Measurements from ENCODE around the gene MROH7.
A peak's percentile ranks its signal among the peaks of the same experiment; 100 is the strongest.
"Not testable (repeated sequence)": the region's sequence is repeated elsewhere in the genome, so short reads cannot be mapped to it uniquely, and the experiment has no call there.

Gene MROH7

DNA sequence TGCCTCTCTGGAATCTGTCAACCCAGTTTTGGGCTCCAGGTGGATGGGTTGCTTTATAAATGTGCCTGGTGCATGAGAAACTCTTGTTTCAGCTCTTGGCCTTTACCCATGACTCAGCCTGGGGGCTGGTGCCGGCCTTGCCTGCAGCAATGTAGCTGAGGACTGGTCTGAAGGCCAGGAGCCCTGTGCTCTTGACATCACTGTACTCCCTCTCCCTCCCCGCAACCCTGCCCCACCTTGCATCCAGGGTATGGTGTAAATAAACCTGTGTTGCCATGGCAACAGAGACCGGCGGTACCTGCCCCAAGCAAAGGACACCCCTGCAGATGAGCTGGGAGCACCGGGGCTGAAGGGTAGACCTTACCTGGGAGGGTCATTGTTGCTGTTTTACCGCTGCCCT, 31.5 kb upstream of the MROH7 start:
- no peak for DNase-seq (ENCODE audit: low spot score)

DNA sequence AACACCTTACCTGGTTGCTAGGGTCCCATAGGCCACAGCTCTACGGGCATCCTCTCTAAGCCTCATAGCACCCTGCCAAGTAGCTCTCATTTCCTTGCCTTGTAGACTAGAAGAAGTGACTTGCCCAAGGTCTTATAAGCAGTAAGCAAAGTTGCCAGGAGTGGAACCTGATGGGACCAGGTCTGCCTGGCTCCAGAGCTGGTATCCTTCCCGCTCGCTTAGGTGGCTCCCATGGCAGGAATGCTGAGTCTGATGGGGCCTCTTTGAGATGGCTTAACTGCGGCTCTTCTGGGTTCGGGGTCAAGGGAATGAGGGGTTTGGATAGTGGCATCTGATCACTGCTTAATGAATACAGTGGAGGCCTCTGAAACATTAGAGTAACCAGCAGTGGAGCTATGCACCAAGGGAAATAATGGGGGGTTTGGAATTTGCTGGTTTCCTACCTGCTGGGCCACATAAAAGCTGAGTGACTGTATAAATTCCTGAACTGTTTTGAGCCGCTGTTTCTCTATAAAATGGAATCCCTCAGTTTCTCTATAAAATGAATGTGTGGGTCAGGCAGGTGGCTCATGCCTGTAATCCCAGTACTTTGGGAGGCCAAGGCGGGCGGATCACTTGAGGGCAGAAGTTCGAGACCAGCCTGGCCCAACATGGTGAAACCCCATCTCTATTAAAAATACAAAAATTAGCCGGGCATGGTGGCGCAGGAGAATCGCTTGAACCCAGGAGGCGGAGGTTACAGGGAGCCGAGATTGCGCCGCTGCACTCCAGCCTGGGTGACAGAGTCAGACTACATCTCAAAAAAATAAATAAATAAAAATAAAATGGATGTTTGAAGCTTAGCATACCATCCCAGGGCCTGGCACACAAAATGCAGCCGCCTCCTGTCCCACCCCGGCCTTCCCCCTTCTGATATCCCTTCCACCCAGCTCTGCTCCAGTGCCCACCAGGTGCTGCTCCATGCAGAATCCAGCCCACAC, 30.7 kb upstream of the MROH7 start:
- DNase-seq (ENCODE audit: low spot score), result no peak

DNA sequence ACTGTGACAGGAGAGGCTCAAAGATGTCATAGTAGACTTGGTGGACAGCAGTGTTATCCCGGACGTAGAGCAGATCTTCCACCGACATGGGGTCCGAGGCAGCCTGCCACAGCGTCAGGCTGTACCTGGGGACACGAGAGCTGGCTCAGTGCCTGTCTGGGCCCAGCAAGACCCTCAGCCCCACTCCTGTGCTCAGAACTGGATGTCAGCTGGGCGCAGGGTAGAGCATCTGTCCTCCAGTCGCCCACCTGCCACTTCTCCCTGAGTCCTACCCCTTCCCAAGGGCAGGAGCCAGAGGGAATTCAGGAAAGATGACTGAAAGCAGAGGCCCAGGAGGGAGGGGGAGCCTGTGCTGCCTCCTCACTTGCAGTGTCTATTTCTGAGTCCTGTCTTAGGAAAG, 30.0 kb upstream of the MROH7 start:
- DNase-seq (ENCODE audit: low spot score), result no peak

DNA sequence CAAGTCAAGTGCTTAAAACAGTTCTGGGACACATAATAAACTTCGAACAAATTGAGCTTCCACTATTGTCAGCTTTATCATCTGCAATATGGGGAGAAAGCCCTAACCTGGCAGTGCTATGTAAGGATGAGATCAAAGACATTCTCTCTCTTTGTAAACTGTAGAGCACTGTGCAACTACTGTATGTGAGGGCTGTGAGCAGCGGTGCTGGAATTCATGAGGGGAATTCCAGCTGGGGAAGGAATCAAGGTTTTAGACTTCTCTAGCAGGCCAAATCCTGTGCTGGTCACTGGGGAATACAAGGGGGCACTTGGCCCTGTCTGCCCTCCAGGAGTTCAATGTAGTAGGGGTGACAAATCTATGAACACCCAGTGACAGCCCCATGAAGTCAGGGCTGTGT, 27.6 kb upstream of the MROH7 start:
- DNase-seq (ENCODE audit: low spot score), result peak; percentile 28

DNA sequence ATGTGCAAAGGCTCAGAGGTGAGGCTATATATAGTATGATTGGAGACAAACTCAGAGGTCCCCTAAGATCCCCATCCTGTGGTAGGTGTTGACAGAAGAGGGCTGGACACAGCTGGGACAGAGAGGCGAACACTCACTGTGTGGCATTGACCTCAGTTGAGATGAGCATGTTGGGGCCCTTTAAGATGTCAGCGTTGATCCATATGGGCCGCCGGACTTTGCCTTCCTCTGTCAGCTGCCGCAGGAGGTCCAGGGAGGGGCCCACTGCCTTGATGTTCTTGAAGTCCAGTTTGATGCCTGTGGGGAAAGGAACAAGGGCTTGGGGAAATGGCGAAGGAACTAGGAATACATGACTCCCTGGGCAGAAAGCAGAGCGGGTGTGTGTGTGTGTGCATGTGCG, 27.0 kb upstream of the MROH7 start:
- DNase-seq (ENCODE audit: low spot score), result no peak

DNA sequence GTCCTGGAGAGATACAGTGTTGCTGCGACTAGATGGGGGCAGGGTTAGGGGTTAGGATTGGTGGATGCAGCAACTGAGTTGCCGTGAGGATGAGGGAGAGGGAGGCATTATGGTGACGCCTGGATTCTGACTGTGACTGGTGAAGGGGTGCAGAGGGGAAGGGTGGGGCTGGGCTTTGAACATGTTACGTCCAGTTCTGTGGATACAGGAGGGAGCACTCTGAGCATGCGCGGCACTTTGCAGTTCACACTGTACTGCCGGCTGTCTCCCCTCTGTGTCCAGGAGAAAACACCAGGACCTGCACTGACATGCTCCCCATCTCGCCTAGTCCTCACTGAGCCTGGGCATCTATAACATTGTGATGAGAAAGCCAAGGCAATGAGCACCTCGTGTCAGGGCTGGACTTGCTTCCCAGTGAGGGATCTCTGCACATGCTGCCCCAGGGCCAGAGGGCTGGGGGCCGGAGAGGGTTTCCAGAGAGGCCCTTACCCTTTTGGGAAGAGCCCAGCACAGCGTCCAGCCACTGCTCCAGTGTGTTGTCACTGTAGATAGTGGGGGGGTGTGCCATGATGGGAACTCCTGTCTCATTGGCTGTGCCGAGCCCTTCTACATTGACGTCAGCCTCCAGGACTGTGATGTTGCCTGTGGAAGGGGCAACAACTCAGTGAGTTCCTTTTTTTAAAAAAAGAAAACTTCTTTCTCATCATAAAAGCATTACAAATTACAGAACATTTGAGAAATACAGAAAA, 25.9 kb upstream of the MROH7 start:
- no peak for DNase-seq (ENCODE audit: low spot score)

DNA sequence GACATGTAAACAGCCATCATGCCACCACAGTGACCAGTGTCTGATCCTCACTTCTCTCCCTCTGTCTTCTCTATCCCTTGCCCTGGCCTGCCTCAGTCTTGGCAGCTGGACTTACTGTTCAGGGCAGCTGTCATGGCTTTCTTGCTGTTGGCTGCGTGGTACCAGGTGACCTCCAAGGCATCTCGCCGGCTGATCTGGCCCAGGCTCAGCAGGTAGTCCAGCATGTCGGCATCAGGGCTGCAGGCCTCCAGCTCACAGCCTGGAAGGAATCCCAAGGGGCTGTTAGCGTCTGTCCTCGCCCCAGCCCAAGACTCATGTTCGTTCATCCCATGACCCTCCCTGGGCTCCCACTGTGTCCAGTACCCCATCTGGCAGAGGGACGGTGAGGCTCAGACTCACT, 21.8 kb upstream of the MROH7 start:
- no peak for DNase-seq (ENCODE audit: low spot score)

DNA sequence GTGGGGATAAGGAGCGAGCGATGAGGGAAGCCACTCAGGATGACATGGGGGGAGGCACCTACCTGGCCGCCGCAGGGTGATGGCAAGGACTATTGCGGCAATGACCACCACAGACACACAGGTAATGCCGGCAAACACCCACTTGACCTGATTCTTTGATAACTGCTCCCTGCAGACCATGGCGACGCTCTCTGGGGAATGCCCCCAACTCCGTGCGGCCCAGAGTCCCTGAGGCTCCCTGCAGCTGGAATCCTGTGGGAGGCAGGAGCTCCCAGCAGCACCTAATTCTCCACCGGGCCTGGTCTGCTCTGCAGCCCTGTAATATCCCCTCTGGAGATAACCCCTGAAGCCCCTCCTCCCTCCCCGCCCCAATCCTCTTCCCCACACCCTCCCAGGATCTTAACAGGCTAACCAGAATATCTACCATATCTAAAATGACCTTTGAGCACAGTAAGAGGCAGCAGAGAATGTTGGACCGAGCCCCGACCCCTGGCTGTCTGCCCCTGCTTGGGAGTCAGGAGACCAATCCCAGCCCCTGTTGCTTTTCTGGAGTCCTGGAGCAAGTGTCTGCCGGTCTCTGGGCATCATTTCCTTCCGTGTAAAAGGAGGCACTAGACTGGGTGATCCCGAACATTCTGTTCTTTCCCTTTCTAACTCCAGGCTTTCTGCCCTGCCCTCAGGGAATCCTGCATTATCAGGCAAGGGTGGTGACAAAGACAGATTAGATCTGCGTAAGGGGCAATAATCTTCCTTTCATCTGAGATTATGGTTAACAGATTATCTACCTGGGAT, 18.2 kb upstream of the MROH7 start, which contains the start of gene FAM151A:
Gene FAM151A (minus strand): TSS at position 310 of the 792 bp plus-strand sequence. CDS start 130 bp downstream, at position 180.
- DNase-seq (ENCODE audit: low spot score), result no peak

DNA sequence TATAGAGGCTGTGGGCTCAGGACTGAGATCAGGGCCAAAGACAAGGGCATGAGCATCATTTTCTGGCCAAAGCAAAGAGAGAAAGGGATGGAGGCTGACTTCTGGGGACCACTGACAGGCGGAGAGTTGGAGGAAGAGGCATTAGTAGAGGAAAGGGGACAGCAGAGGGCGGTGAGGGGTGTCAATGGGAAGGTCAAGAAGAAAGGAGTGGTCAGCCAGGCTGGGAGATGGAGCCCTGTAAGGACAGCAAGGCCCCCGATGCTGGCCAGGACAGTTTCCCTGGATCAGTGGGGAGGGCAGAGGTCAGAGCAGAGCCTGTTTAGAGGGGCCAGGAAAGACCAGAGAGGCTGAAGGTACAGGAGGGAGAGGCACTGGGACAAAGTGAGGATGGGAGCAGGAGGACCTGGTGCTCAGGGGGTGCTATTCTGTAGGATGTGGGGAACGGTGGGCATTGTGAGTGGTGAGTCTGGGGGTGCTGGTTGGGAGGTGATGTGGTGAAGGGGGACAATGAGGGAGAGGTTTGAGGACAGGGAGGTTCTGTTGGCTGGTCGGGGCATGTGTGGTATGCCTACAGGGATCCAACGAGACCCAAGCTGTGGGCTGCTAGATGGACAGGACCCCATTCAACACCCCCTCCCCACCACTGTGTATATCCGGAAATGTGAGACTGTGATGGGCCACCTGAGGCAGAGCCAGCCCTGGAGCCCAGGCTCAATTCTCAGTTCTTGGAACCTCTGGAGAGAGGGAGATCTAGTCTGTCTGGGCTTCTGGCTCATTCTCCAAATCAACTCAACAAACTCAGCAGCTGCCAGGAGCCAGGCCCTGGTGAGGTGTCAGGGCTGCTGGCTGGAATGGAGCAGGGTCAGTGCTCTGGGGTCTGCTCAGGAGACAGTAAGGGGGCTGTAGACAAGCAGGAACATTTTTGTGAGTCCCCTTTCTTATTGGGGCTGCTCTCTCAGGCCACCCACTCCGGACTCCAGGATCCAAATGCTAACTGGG, 16.8 kb upstream of the MROH7 start:
- no peak for DNase-seq (ENCODE audit: low spot score)

DNA sequence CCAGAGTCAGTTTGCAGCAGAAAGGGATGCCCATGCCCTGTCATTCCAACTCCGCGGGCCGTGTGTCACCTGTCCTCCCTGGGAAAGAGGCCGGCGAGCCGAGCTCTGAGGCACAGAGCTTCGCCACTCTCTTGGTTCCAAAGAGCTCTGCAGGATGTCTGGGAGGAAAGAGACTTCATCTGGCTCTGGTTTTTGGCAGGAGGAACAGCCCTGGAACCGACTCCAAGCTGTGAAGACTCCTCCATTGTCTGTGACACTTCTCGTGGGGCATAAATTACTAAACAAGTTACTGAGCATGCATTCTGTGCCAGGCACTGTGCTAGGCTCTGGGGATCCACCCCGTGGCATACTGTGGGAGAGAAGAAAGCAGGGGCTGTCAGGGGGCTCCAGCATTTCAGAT, 14.4 kb upstream of the MROH7 start:
- no peak for DNase-seq (ENCODE audit: low spot score)

DNA sequence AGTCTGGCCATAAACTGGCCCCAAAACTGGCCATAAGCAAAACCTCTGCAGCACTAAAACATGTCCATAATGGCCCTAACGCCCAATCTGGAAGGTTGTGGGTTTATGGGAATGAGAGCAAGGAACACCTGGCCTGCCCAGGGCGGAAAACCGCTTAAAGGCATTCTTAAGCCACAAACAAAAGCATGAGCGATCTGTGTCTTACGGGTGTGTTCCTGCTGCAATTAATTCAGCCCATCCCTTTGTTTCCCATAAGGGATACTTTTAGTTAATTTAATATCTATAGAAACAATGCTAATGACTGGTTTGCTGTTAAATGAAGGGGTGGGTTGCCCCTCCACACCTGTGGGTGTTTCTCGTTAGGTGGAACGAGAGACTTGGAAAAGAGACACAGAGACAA, 5.8 kb upstream of the MROH7 start:
- DNase-seq (ENCODE audit: low spot score), result not testable (repeated sequence)

DNA sequence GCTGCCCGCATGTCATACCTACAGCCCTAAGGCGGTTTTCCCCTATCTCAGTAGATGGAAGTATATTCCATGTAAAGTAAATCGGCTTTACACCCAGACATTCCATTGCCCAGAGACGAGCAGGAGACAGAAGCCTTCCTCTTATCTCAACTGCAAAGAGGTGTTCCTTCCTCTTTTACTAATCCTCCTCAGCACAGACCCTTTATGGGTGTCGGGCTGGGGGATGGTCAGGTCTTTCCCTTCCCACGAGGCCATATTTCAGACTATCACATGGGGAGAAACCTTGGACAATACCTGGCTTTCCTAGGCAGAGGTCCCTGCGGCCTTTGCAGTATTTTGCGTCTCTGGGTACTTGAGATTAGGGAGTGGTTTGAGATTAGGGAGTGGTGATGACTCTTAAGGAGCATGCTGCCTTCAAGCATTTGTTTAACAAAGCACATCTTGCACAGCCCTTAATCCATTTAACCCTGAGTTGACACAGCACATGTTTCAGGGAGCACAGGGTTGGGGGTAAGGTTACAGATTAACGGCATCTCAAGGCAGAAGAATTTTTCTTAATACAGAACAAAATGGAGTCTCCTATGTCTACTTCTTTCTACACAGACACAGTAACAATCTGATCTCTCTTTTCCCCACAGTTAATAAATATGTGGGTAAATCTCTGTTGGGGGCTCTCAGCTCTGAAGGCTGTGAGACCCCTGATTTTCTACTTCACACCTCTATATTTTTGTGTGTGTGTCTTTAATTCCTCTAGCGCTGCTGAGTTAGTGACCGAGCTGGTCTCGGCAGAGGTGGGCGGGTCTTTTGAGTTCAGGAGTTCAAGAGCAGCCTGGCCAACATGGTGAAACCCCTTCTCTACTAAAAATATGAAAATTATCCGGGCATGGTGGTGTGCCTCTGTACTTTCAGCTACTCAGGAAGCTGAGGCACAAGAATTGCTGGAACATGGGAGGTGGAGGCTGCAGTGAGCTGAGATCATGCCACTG, 4.8 kb upstream of the MROH7 start:
- DNase-seq (ENCODE audit: low spot score), result not testable (repeated sequence)

DNA sequence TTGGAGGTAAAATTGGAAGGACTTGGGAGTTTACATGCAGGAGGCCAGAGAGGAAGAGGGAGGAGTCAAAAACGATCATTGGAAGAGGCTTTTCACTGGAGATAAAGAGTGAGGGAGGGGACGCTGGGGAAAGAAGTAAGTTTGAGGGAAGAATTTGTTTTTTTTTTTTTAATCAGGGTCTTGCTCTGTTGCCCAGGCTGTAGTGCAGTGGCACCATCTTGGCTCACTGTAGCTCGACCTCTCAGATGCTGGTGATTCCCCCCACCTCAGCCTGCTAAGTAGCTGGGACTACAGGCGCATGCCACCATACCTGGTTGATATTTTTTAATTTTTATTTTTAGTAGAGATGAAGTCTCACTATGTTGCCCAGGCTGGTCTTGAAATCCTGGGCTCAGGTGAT, 1.2 kb upstream of the MROH7 start:
- DNase-seq (ENCODE audit: low spot score), result no peak

DNA sequence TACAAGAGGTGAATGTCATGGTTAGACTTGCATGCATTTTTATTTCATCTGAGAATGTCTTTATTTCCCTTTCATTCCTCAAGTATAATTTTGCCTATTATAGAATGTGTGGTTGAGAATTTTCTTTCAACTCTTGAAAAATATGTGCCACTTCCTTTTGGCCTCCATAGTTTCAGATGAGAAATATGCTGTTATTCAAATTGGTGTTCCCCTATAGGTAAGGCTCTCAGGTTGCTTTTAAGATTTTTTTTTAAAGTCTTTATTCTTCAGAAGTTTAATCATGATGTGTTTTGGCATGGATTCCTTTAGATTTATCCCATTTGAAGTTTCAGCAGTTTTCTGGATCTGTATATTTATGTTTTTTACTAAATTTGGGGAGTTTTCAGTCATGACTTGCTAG, 2.1 kb downstream of the MROH7 start:
- DNase-seq (ENCODE audit: low spot score), result peak; percentile 32

DNA sequence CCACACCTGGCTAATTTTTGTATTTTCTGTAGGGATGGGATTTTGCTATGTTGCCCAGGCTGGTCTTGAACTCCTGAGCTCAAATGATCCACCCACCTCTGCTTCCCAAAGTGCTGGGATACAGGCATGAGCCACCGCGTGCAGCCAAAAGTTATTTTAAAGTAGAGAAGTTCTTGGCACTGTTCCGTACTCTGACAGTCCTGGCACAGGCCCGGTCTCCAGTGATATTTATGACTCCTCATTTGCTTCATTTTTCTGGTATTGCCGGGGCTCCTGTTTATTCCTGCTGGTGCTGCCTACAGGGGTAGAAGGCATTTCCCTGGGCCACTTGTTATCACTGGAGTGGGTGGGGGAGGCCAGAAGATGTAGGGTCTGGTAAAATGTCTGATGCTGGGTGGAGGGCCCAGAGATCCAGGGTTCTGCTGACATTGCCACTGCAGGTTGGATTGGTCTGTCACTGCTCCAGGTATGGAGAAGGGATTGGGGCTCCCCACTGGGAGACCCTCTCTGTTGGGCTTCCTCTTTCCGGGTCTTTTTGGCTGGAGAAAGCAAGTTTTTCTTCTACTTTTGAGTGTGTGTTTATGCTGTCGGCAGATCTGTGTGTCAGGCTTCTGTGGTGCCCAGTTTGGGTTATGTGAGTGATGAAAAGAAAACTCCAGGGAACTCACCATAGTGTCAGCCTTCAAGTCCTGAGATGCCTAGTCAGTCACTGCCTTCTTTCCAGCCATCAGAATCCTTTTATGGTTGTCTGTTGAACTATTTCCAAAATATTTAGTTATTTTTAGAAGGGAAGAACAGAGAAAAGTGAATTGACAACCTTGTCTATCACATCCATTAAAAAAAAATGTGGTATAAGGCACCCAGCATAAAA, 4.5 kb downstream of the MROH7 start:
- no peak for DNase-seq (ENCODE audit: low spot score)

DNA sequence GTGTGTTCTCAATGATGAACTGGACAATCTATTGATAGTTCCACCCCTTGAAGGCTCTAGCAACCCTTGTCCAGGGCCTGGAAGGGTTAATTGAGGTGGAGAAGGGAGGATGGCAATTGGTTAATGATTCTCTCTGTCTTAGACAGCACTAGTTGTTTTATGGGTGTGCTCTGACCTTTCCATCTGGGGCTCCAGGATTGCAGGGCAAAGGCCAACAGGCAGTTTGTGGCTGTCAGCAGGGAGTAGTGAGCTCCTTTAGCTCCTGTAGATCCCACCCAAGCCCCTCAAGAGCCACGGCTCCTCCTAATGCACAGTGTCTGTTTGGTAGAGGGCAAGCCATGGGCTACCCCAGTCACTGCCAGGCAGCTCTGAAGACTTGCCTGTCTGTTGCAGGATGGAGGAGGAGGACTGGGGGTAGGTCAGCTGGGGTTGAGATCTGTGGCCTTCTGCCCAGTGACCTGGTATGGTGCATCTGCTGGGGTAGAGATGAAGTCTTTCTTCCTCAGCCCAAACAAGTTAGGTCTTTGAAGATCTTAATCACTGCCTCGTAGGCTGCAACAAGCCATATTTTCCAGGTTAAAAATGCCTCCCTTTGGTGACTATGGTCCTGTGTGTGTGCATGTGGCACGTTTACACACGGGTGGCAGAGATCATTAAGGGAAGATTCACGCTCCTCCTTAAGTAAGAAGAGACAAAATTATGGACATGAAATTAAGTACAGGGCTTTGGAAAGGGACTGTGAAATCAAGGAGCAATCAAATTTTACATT, 7.7 kb downstream of the MROH7 start:
- peak; percentile 16 for DNase-seq (ENCODE audit: low spot score)

DNA sequence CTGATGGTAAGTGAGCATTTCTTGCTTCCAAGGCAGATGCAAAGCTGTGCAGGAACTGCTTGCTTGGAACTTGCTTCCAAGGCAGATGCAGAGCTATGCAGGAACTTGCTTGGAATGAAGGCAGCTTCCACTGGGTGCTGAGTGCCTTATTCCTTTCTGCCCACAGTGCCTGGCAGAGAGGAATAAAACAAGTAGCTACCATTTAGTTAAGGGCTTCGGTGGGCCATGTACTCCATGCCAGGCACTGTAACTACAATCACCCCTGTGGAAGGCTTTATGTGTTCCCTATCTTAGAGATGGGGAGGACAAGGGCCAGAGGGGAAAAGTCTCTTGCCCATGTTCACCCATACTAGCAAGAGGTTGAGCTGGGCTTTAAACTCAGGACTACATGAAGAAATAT, 8.3 kb downstream of the MROH7 start:
- no peak for DNase-seq (ENCODE audit: low spot score)

DNA sequence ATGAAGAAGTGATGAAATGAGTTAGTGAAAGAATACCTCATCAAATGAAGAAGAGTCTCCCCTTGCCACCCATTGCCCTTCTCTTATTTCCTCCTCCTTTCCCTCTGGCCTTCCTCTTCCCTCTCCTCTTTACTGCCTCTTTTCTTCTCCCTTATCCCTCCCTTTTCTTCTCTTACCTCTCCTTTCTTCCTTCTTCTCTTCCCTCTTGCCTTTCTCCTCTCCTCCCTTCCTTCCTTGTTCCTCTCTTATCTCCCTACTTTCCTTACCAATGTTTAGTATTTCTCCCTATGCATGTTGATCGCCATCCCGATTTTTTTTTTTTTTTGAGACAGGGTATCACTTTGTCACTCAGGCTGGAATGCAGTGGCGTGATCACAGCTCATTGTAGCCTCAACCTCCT, 8.8 kb downstream of the MROH7 start:
- no peak for DNase-seq (ENCODE audit: low spot score)
